HG03457 (cell line): ENCODE measurements around the gene CATSPERD.

Source experiments
- ATAC-seq: cut with Tn5 transposase; IDR thresholded peaks from one replicate; pipeline ENCODE4 v1.9.1; 2021; ENCODE audit warnings: moderate number of reproducible peaks; ENCODE audit not compliant: unreplicated experiment

Gene CATSPERD

DNA sequence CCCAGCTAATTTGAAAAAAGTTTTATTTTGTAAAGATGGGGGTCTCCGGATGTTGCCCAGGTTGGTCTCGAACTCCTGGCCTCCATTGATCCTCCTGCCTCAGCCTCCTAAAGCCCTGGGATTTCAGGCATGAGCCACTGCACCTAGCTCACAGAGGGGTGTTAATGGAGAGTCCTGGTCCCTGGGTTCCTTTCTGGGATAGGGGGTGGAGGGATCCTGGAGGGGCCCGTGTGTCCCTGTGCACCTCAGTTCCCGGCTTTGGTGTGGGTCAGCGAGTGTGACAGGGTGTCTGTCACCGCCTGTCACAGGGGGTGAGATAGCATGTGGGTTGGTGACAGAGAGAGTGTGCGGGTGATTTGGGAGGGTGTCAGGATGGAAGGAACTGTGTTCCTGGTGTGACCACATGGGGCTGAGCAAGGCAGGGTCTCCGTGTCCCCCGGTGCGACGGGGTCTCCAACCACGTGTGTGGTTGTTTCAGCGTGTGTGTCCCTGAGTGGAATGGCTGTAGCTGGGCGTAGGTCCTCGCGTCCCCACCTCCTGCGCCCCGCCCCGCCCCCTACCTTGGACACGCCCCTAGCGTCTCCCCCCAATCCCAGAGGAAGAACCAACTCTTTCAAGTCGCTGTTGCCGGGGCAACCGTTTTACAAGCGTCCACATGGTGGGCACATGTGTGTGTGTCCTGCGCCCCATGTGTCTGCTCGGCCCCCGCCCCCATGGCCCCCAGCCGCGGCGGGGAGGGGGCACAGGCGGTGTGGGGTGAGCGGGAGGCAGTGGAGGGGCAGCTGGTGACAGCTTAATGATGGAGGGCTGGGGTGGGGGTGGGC, 81.6 kb downstream of the CATSPERD start:
- no peak for ATAC-seq

DNA sequence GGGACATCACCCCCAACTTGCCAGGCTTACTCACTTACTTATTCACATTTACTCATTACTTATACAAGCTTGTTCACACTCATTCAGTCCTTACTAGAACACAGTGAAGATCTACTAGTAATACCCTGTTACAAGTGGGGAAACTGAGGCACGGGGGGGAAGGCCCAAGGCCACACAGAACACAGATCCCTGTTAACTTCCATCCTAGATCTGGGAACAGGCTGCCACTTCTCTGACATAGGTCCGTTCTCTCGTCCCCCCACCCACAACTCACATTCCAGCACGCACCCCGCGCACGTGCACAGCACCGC, 83.0 kb downstream of the CATSPERD start:
- ATAC-seq: no peak

DNA sequence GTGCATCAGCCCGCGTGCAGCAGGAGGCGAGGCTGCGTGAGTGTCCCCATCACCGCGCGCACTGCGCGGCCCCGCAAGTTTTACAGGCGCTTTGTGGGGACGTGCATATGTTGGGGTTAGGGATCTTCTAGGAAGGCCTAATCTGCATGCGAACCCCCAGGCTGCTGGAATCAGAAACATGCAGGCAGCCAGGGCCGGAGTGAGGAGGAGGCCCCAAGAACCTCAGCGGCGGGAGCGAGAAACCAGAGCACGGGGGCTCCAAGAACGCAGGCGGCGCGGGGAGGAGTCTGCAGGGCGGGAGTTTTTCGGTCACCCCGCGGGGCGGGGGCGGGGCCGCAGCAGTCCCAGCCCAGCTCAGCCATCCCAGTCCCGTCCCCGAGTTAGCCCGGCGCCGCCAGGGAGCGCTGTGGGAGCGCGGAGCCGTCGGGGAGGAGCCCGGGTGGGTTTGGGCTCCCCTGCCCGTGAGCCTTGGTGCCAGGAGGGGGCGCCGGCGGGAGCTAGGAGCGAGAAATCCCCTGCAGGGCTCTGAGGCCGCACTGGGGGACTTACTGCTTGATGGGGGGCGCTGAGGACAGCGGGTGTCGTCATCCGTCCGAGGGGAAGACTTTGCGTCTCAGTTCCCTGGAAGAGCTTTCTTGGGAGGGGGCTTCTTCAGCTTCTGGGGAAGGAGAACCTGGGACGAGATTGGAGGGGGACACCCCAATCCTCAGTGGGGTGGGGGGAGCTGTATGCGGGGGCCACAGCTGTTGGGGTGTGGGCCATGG, 83.5 kb downstream of the CATSPERD start:
- peak; percentile 69 for ATAC-seq

DNA sequence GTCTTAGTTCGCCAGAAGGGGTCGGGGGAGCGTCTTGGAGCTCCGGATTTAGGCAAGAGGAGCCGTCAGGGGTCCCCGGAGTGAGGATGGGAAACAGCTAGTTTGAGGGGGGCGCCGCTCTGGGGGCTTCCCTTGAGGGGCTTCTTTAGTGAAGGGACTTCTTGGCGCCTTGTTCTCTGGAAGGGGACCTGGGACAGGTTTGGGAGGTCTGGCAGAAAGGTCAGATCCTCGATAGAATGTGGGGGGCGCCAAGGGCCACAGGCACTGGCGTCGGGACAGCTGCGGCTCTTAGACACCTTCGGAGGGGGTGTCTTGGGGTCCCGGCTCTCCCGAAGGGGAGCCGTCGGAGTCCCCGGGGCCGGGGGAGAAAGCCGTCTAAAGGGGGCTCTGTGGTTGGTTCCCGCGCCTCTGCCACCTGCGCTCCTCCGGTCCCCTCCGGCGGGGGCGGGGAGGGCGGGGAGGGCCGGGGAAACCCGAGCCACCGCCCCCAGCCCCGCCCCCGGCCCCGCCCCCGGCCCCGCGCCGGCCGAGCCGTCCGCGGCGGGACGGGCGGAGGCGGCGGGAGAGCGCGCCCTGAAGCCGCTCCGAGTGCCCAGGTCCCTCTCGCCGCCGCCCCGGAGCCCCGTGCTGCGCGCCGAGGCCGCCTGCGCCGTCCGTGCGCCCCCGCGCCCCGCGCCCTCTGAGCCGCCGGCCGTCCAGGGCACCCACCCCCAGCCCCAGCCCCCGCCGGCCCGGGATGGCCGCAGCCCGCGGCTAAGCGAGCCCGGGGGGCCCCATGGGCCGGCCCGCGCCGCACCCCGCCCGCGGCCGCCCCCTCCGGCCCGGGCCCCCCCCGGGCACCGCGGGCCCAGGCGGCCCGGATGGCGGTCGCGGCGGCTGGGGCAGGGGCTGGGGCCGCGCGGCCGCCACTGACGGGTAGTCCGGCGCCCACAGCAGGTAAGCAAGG, 84.4 kb downstream of the CATSPERD start, which contains the start of gene NRTN:
Gene NRTN (plus strand): TSS at position 552 of the 946 bp plus-strand sequence. CDS start 19,099 bp downstream, outside the sequence.
- ATAC-seq: no peak

DNA sequence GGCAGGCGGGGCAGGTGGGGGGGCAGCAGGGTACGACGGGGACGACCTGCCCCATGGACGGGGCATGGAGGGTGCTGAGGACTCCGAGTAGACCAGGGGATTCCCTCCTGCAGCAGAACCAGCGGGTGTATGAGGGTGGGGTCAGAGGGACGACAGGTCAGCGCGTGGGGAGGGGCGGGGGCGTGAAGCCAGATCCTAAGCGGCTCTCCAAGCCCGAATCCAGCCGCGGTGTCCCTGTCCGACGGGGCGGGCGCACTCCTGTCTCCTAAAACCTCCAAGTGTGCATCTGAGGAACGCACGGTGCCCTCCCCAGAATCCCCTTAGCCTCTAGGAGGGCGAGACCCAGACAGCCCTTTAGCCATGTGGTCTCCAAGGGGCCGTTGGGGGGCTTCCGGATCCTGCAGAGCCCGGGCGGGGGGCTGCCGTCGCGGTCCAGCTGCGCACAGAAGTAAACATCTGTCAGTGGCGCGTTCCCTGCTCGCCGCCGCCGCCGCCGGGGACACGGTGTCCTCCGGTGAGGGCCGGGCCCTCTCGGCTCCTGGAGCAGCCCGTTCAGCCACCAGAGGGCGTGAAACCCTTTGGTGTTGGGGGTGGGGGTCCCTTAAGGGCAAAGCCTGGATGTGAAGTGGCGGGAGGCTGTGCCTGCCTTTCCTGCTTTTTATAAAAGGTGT, 85.2 kb downstream of the CATSPERD start:
- ATAC-seq: no peak

DNA sequence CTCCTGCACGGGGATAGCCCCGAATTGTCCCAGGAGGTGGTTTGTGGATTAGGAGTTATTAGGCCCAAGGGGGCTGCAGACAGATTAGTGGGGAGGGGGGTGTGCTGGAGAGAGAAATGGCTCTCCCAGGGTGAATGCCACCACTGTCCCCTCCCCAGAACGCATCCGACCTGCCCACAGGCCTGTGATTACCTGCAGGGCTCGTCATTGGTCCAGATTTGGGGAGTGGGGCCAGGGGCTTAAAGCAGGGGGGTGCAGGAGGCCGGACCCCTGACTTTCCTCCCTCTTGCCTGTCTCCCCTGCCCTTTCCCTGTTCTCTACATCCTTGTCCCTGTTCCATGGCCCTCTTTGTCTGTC, 85.7 kb downstream of the CATSPERD start:
- no peak for ATAC-seq

DNA sequence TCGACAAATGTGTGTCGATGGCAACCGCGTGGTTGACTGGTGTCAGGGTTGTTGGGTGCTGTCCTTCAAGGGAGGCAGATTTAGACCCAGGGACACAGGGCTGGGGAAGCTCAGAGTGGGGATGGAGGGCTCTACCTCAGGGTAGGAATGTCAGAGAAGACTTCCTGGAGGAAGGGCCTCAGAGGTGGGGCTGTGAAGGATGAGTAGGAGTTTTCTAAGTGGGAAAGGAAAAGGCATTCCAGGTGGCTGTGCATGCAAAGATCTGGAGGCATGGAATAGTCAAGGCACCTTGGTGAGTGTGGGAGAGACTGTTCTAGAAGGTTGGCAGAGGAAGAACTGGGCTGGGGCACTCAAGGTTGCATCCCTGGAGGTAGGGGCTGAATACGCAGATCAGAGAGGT, 86.5 kb downstream of the CATSPERD start:
- no peak for ATAC-seq

DNA sequence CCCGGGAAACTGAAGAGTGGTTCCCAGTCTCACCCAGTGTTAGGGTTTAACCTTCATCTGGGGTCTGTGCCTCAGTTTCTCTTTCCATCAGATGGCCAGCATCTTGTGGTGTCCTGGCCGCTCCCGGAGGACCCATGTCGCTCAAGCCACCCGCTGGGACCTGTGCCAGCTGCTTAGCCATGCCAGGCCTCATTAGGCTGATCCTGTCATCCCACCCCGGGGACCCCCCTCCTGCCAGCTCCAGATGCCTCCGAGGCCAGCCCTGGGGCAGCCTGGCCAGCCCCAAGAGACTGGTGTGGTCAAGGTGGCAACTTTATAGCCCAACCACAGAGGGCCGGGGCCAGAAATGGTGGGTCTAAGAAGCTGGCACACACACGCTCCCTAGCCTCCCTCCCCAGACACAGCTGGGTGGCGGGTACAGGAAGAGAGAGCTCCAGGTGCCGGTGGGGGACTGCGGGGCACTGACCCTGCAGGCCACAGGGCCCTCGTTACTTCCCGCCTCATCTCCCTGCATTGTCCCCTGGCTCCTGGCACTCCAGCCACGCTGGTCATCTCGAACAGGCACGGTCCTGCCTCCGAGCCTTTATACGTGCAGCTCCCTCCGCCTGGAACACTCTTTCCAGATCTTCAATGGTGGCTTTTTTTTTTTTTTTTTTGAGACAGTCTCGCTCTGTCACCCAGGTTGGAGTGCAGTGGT, 87.8 kb downstream of the CATSPERD start:
- ATAC-seq: no peak

DNA sequence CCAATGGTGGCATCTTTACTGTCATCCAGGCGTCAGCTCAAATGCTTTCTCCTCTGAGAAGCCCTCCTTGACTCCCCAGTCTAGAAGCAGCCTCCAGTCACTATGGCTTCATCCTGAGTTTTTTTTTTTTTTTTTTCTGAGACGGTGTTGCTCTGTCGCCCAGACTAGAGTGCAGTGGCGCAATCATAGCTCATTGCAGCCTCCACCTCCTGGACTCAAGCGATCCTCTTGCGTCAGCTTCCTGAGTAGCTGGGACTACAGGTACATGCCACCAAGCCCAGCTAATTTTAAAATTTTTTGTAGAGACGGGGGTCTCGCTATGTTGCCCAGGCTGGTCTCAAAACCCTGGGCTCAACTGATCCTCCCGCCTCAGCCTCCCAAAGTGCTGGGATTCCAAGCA, 88.6 kb downstream of the CATSPERD start:
- no peak for ATAC-seq

DNA sequence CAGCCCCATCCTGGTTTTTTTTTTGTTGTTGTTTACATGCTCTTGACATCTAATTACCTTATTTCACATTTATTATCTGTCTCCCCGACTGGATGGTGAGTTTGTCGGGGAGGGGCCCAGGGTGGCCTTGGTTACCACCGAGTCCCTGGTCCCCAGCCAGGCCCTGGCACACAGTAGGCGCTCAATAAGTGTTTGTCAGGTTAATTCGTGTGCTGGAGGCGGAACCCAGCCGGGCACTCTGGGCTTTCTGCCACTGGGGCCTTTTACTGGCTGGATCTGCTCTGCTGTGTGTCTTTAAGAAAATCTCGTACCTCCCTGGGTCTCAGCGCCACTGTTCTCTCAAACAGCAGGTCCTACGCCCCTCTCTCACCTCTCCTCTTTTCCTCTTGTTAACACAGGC, 89.0 kb downstream of the CATSPERD start:
- no peak for ATAC-seq

DNA sequence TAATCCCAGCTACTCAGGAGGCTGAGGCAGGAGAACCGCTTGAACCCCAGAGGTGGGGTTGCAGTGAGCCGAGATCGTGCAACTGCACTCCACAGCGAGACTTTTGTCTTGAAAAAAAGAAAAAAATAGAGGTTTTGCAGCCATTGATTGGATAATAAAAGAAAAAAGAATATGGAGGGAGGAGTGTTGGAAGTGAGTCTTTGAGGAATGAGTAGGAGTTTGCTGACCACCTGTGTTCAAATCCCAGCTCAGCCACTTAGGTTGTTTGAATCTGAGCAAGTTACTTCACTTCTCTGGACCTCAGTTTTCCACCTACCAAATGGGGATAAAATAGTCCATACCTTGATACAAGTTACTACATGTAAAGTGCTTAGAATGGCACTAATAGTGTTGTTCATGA, 90.7 kb downstream of the CATSPERD start:
- no peak for ATAC-seq

DNA sequence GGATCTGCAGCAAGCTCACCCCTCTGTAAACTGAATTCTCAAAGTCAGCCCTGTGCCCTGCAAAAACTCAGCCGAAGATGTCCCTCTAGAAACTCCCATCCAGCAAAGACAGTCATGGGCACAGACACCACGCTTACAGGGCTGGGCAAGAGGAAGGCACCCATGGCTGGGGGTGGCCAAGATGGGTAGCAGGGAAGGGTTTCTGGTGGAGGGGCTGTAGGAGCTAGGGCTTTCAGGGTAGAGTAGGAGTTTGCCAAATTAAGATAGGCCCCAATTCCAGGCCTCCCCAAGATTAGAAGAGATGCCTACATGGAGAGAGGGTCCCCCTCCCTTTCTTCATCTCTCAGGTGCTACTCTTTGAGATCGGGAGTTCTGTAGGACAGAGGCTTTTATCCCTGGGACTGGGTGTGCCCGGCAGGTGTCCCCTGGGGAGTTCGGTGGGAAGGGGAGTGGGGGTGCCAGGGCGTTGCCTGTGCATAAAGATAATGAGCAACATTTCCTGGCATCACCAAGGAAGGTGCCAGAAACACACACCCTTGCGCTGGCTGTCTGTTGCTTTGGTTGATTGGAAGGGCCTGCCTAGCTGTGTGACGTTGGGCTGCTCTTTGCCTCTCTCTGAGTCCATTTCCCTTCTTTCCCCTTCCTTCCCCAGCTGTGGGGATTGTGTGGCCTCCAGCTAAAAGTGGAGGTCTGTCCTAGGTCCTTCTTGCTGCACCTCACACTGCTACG, 93.8 kb downstream of the CATSPERD start:
- ATAC-seq: no peak

DNA sequence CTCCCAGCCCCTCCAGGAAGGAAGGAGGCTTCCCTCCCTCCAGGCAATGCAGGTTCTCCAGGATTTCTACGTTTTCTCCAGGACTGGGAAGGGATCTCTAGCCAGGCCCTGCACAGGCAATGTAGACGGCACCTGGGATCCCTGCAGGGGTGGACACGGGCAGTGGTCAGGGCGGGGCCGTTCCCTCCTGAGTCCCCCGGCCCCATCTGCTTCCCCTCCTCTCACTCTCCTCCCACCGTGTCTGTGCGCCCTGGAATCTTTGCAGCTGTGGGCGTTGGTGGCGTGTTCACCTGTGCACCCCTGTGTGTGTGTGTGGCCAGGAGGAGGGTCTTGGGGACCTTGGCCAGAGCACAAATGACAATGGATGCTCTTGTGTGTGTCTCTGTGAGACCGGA, 94.4 kb downstream of the CATSPERD start:
- ATAC-seq: no peak

DNA sequence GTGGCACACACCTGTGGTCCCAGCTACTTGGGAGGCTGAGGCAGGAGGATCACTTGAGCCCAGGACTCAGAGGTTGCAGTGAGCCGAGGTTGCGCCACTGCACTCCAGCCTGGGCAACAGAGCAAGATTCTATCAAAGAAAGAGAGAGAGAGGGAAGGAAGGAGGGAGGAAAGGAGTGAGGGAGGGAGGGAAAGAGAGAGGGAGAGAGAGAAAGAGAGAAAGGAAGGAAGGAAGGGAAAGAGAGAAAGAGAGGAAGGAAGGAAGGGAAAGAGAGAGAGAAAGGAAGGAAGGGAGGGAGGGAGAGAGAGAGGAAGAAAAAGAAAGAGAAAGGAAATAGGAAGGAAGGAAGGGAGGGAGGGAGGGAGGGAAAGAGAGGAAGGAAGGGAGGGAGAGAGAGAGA, 96.8 kb downstream of the CATSPERD start:
- ATAC-seq: no peak

DNA sequence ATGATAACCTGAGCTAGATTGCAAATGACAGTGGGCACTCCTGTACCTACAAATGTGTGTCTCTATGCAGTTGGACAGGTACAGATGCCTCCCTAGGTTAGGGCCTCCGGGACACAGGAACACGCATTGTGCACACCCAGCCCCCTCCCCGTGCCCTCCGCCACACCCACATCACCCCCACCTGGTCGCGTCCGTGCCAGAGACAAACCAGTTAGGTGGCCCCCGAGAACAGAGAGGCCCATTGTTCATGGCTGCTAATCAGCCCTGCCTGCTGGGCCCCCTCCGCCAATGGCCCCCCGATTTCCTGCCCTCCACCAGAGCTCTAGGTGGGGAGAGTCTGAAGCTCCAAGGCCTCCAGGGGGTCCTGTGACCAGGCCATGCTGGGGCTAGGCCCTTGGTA, 98.2 kb downstream of the CATSPERD start:
- ATAC-seq: no peak

DNA sequence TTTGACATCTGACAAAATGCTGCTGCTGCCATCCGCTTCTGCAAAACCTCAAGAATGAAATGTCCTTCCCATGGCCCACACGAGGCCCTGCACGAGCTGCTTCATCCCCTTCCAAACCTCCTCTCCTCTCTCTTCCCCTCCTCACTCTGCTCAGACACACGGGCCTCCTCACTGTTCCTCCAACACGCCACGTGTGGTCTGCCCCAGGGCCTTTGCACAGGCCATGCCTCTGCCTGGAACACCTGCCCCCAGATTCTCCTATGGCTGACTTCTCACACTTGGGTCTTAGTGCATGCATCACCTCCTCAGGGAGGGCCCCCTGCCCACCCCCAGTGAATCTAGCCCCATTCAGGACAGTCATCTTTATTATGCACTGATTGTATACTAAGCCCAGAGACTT, 100.3 kb downstream of the CATSPERD start:
- ATAC-seq: no peak

DNA sequence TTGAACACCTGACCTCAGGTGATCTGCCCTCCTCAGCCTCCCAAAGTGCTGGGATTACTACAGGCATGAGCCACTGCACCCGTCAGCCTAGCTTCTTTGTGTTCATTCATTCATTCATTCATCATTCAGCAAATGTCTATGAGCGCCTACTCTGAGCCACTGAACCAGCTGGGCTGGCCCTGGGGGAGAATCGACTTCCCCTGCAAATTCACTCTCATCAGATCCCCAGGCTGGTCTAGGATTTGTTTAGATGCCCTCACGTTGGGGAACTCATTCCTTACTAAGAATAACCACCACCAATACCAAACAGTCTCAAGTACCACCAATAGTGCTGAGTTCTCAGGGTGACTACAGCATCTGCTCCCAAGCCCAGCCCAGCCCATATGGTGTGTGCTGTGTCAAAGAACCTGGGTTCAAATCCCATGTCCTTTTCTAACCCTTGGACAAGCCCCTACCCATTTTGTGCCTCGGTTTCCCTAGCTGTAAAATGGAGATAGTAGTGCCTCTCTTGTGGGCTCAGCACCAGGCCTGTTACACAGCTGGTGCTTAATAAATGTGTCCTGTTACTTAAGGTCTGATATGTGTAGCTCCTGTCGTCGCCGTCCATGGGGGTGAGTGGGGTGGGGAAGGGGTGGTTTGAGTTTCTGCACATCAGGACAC, 101.2 kb downstream of the CATSPERD start:
- no peak for ATAC-seq

DNA sequence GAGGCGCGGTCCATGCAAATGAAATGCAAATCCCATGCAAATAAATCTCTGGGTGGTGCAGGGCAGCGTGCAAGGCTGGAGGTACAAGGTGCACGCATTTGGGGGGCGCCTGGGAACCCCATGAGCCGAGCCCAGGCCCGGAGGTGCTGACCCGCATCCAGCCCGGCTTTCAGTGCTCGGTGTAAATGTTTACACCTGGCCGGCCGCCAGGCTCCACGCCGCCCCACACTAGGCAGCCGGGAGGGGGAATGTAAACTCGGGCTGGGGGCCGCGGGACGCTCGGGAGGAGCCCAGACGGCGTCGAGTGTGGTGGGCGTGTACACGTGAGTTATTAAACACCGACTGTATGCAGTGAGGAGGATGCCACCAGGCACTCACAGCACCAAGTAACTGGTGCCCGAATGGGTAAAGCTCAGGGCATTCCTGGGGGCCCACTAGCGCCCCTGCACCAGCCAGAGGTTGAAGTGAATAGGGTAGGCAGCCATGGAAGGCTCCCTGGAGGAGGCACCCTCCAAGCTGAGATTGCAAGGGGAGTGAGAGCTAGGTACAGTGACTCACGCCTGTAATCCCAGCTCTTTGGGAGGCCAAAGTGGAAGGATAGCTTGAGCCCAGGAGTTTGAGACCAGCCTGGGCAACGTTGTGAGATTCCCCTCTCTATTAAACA, 101.9 kb downstream of the CATSPERD start:
- ATAC-seq: no peak
